HCT116 (cell line): ENCODE measurements around the gene SNRNP40. TPM values are rescaled to one million over a fixed set of nuclear protein-coding genes. Genes with fewer than 3 reads are reported as not detected.

Experiments
- ATAC-seq: fragments of 200-7000 bp; cut with Tn5 transposase; 2 replicates; pipeline ENCODE4 v1.9.1; 2020; ENCODE audit warnings: mild to moderate bottlenecking, moderate library complexity
- BruUV-seq: library from RNA; stranded (reverse); fragments of 400-500 nt; replicated peaks from 2 replicates; lab custom pipeline; 2021; lab: Mats Ljungman, UMichigan
- CTCF ChIA-PET: fragments of 300-600 bp; sonication (Branson Sonifier 250); formaldehyde crosslinking; loops from one replicate; lab custom pipeline; 2021; ENCODE audit warnings: antibody characterized with exemption; lab: Charles Lee
- POLR2A ChIA-PET: fragments of 300-600, 350-600 bp; sonication (Branson Sonifier 250); formaldehyde crosslinking; loops from one replicate; lab custom pipeline; 2021; ENCODE audit warnings: antibody characterized with exemption; lab: Charles Lee
- RAD21 ChIA-PET, 2 experiments: fragments of 300-600 bp; sonication (Branson Sonifier 250); formaldehyde crosslinking; loops; one replicate each; lab custom pipeline; 2023; ENCODE audit warnings: low total read pairs in 2 of 2; ENCODE audit not compliant: uncharacterized antibody in 2 of 2, unreplicated experiment in 2 of 2, low non-redundant PET in 1 of 2; lab: Charles Lee
- DNase-seq: peaks from one replicate; pipeline ENCODE4 v3.0.0-alpha.2; 2010; ENCODE audit warnings: low read depth, low spot score
- H2AFZ ChIP-seq: fragments of 200-600 bp; shearing (Covaris generic), sonication (generic); 2 replicates; pipeline ENCODE4 v1.6.1; 2017; ENCODE audit warnings: low read depth, mixed run types, mixed read lengths, antibody characterized with exemption, low read length; ENCODE audit not compliant: poor library complexity, severe bottlenecking
- H3K27ac ChIP-seq: 2 replicates; pipeline ENCODE4 v1.5.1; 2012; ENCODE audit warnings: low read depth, low read length
- H3K27me3 ChIP-seq: fragments of 200-600 bp; sonication (generic); 2 replicates; pipeline ENCODE4 v1.6.1; 2016; ENCODE audit warnings: mixed run types, low read length, mixed read lengths; ENCODE audit not compliant: insufficient read depth
- H3K36me3 ChIP-seq, 2 experiments: fragments of 200-500 bp in 1 of 2; fragments of 200-600 bp in 1 of 2; sonication (Bioruptor generic) in 1 of 2; sonication (generic) in 1 of 2; 2 replicates each; pipeline versions ENCODE4 v1.5.1 to v1.6.1; 2014 to 2016; ENCODE audit warnings: low read length in 2 of 2, inconsistent platforms in 1 of 2, mixed read lengths in 1 of 2, mixed run types in 1 of 2; ENCODE audit not compliant: insufficient read depth in 2 of 2, control insufficient read depth in 1 of 2
- H3K4me1 ChIP-seq, 2 experiments: fragments of 200-600 bp in 1 of 2; sonication (generic) in 1 of 2; 2 replicates each; pipeline versions ENCODE4 v1.5.1 to v1.6.1; 2012 to 2017; ENCODE audit warnings: low read length in 2 of 2, inconsistent platforms in 1 of 2, mild to moderate bottlenecking in 1 of 2, mixed read lengths in 1 of 2, mixed run types in 1 of 2, moderate library complexity in 1 of 2; ENCODE audit not compliant: insufficient read depth in 2 of 2, control insufficient read depth in 1 of 2
- H3K4me2 ChIP-seq: fragments of 200-600 bp; sonication (generic); 2 replicates; pipeline ENCODE4 v1.6.1; 2017; ENCODE audit warnings: mixed run types, low read length, mixed read lengths
- H3K4me3 ChIP-seq, 2 experiments: fragments of 200-600 bp in 1 of 2; sonication (generic) in 1 of 2; replicated peaks in 1 of 2; 2 replicates each; pipeline ENCODE4 v1.5.1; 2011 to 2016; ENCODE audit warnings: low read length in 2 of 2, control low read depth in 1 of 2, low read depth in 1 of 2, mild to moderate bottlenecking in 1 of 2, mixed read lengths in 1 of 2, mixed run types in 1 of 2
- H3K79me2 ChIP-seq: fragments of 200-600 bp; sonication (generic); 2 replicates; pipeline ENCODE4 v1.6.1; 2017; ENCODE audit warnings: mild to moderate bottlenecking, mixed run types, low read length, moderate library complexity, mixed read lengths; ENCODE audit not compliant: insufficient read depth
- H3K9ac ChIP-seq: fragments of 200-600 bp; sonication (generic); 2 replicates; pipeline ENCODE4 v1.6.1; 2016; ENCODE audit warnings: low read length, mixed read lengths
- H3K9me2 ChIP-seq: fragments of 200-600 bp; sonication (generic), shearing (Covaris generic); 2 replicates; pipeline ENCODE4 v1.6.1; 2017; ENCODE audit warnings: mixed run types, mild to moderate bottlenecking, moderate library complexity; ENCODE audit not compliant: insufficient read depth
- H3K9me3 ChIP-seq, 2 experiments: fragments of 200-500 bp in 1 of 2; fragments of 200-600 bp in 1 of 2; sonication (Bioruptor generic) in 1 of 2; sonication (generic) in 1 of 2; 2 replicates each; pipeline ENCODE4 v1.6.1; 2014 to 2017; ENCODE audit warnings: low read length in 2 of 2, mixed read lengths in 2 of 2, inconsistent platforms in 1 of 2, low read depth in 1 of 2, mild to moderate bottlenecking in 1 of 2, mixed run types in 1 of 2, moderate library complexity in 1 of 2; ENCODE audit not compliant: control insufficient read depth in 1 of 2, insufficient read depth in 1 of 2
- H4K20me1 ChIP-seq: fragments of 200-600 bp; sonication (generic), shearing (Covaris generic); 2 replicates; pipeline ENCODE4 v1.6.1; 2017; ENCODE audit warnings: mixed run types, mild to moderate bottlenecking, moderate library complexity; ENCODE audit not compliant: insufficient read depth
- CBX3 ChIP-seq: IDR thresholded peaks from 2 replicates; pipeline ENCODE4 v1.6.1; 2012; ENCODE audit warnings: low read depth
- CEBPB ChIP-seq: IDR thresholded peaks from 2 replicates; pipeline ENCODE4 v1.6.1; 2012; ENCODE audit warnings: low read depth
- EGR1 ChIP-seq: IDR thresholded peaks from 2 replicates; pipeline ENCODE4 v1.6.1; 2012; ENCODE audit warnings: low read depth
- ELF1 ChIP-seq: IDR thresholded peaks from 2 replicates; pipeline ENCODE4 v1.6.1; 2012; ENCODE audit warnings: low read depth, borderline replicate concordance
- EZH2 ChIP-seq: fragments of 200-600 bp; sonication (generic); IDR thresholded peaks from 2 replicates; pipeline ENCODE4 v1.6.1; 2017; ENCODE audit warnings: antibody characterized with exemption, mixed run types
- EZH2phosphoT487 ChIP-seq: fragments of 200-600 bp; IDR thresholded peaks from 2 replicates; pipeline ENCODE4 v1.6.1; 2018; ENCODE audit warnings: antibody characterized with exemption, borderline replicate concordance
- FOSL1 ChIP-seq: IDR thresholded peaks from 2 replicates; pipeline ENCODE4 v1.6.1; 2012; ENCODE audit warnings: low read depth
- POLR2AphosphoS5 ChIP-seq: IDR thresholded peaks from 2 replicates; pipeline ENCODE4 v1.6.1; 2011; ENCODE audit warnings: mild to moderate bottlenecking, low read depth, low read length, moderate library complexity
- SP1 ChIP-seq: IDR thresholded peaks from 2 replicates; pipeline ENCODE4 v1.6.1; 2012; ENCODE audit warnings: low read depth
- SRF ChIP-seq: IDR thresholded peaks from 2 replicates; pipeline ENCODE4 v1.6.1; 2012; ENCODE audit warnings: low read depth
- ZFX ChIP-seq: fragments of 450-650 bp; IDR thresholded peaks from 2 replicates; pipeline ENCODE4 v1.6.1; 2017
- intact Hi-C: fragments of 100-400 bp; cut with micrococcal nuclease; formaldehyde crosslinking; loops from 2 replicates; pipeline ENCODE4 v1.10.0; 2022
- total RNA-seq: library from RNA; stranded (reverse); gene quantifications from one replicate; pipeline ENCODE4 v1.2.1, GENCODE V29; 2021; ENCODE audit not compliant: unreplicated experiment
- TF ChIP-seq, protein P1 (sequence below): IDR thresholded peaks from 2 replicates; pipeline ENCODE4 v1.6.1; 2012
- TF ChIP-seq, protein P2 (sequence below): IDR thresholded peaks from 2 replicates; pipeline ENCODE4 v1.6.1; 2012; ENCODE audit warnings: low read depth
- TF ChIP-seq, protein P3 (sequence below), 3 experiments: fragments of 200-600 bp in 1 of 3; sonication (generic) in 1 of 3; IDR thresholded peaks in 2 of 3; conservative IDR thresholded peaks in 1 of 3; 2 replicates each; pipeline ENCODE4 v1.5.1; 2012 to 2017; ENCODE audit warnings: low read depth in 2 of 3, low read length in 2 of 3, antibody characterized with exemption in 1 of 3, borderline replicate concordance in 1 of 3, control low read depth in 1 of 3, mild to moderate bottlenecking in 1 of 3, mixed read lengths in 1 of 3, mixed run types in 1 of 3, moderate library complexity in 1 of 3; ENCODE audit not compliant: insufficient read depth in 1 of 3

SNRNP40 gene
- total RNA-seq, 1 experiment from 2014 or later = 91.8 TPM

DNA sequence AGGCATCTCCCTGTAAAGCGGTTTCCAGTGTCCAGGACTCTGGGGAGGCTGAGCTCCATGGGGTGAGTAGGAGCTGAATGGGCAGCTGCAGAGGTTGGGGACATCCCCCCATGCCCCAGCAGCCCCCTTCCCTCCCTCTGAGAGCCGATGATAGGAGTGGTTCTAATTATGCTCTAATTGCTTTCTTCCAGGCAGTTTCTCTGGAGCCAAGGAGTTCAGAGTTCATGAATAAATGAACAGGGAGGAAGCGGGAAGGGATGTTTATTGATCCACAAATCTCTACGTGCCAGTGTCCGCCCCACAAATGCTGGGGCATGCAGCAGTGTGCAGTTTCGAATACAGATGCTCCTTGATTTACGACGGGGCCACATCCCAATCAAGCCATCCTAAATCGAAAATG lies 72.5 kb downstream of the SNRNP40 start:
- RAD21 ChIA-PET = no interaction called here
- H3K9me3 ChIP-seq = no peaks in the 10 kb centered on the region
- H2AFZ ChIP-seq = no peak overlapping the region
- intact Hi-C loops = no loop called here
- no peak for ATAC-seq
- no peaks in the 10 kb centered on the region for H3K36me3 ChIP-seq
- no peak overlapping the region for H3K27ac ChIP-seq
- no peaks in the 10 kb centered on the region for H3K9me2 ChIP-seq
- H3K4me3 ChIP-seq = no peak overlapping the region
- no peaks in the 10 kb centered on the region for H3K4me1 ChIP-seq
- no TSS peak for BruUV-seq
- CTCF ChIA-PET = no interaction called here
- no peaks in the 10 kb centered on the region for H4K20me1 ChIP-seq
- no peak overlapping the region for H3K9ac ChIP-seq
- TF ChIP-seq EZH2 (no peak), EZH2phosphoT487 (no peak)
- 0 out of 2 replicates have a peak, but pooled peaks cover 9% of the 10 kb centered on the region for H3K27me3 ChIP-seq
- no peak overlapping the region for H3K4me2 ChIP-seq
- no peak for DNase-seq
- POLR2A ChIA-PET = no interaction called here
- no peaks in the 10 kb centered on the region for H3K79me2 ChIP-seq

DNA sequence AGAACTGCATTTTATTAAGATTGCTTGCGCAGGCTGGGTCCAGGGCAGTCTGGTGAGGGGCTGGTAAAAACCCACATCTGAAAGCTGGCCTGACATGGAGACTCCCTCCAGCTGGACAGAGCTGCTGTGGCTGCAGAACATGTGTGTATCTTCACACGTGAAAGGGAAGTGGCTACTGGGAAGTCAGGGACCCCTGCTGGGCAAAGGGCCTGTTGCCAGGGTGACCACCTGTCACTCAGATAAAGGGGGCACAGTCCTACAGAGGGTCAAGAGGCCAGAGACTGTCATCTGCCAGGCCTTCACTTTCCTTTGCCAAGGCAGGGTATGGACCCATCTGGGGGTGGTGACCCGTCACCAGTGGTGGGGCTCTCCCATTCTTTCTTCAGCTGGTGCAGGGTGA lies 74.4 kb downstream of the SNRNP40 start:
- Histone ChIP-seq H4K20me1 (no peaks in the 10 kb centered on the region), H3K27me3 (0 out of 2 replicates have a peak, but pooled peaks cover 9% of the 10 kb centered on the region), H3K9ac (no peak overlapping the region), H3K4me3 (no peak overlapping the region), H3K27ac (no peak overlapping the region), H3K9me2 (no peaks in the 10 kb centered on the region), H2AFZ (no peak overlapping the region), H3K36me3 (no peaks in the 10 kb centered on the region), H3K79me2 (no peaks in the 10 kb centered on the region), H3K9me3 (no peaks in the 10 kb centered on the region), H3K4me1 (no peaks in the 10 kb centered on the region; a peak in 1 of 4 replicates), H3K4me2 (no peak overlapping the region)
- TF ChIP-seq CEBPB (no peak), ELF1 (no peak), POLR2AphosphoS5 (no peak), SRF (no peak), FOSL1 (no peak), EGR1 (no peak), SP1 (no peak), ZFX (no peak), CBX3 (no peak)
- TF ChIP-seq, protein P1, sequence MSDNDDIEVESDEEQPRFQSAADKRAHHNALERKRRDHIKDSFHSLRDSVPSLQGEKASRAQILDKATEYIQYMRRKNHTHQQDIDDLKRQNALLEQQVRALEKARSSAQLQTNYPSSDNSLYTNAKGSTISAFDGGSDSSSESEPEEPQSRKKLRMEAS = no peak
- TF ChIP-seq, protein P2, sequence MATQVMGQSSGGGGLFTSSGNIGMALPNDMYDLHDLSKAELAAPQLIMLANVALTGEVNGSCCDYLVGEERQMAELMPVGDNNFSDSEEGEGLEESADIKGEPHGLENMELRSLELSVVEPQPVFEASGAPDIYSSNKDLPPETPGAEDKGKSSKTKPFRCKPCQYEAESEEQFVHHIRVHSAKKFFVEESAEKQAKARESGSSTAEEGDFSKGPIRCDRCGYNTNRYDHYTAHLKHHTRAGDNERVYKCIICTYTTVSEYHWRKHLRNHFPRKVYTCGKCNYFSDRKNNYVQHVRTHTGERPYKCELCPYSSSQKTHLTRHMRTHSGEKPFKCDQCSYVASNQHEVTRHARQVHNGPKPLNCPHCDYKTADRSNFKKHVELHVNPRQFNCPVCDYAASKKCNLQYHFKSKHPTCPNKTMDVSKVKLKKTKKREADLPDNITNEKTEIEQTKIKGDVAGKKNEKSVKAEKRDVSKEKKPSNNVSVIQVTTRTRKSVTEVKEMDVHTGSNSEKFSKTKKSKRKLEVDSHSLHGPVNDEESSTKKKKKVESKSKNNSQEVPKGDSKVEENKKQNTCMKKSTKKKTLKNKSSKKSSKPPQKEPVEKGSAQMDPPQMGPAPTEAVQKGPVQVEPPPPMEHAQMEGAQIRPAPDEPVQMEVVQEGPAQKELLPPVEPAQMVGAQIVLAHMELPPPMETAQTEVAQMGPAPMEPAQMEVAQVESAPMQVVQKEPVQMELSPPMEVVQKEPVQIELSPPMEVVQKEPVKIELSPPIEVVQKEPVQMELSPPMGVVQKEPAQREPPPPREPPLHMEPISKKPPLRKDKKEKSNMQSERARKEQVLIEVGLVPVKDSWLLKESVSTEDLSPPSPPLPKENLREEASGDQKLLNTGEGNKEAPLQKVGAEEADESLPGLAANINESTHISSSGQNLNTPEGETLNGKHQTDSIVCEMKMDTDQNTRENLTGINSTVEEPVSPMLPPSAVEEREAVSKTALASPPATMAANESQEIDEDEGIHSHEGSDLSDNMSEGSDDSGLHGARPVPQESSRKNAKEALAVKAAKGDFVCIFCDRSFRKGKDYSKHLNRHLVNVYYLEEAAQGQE = no peak
- TF ChIP-seq, protein P3, sequence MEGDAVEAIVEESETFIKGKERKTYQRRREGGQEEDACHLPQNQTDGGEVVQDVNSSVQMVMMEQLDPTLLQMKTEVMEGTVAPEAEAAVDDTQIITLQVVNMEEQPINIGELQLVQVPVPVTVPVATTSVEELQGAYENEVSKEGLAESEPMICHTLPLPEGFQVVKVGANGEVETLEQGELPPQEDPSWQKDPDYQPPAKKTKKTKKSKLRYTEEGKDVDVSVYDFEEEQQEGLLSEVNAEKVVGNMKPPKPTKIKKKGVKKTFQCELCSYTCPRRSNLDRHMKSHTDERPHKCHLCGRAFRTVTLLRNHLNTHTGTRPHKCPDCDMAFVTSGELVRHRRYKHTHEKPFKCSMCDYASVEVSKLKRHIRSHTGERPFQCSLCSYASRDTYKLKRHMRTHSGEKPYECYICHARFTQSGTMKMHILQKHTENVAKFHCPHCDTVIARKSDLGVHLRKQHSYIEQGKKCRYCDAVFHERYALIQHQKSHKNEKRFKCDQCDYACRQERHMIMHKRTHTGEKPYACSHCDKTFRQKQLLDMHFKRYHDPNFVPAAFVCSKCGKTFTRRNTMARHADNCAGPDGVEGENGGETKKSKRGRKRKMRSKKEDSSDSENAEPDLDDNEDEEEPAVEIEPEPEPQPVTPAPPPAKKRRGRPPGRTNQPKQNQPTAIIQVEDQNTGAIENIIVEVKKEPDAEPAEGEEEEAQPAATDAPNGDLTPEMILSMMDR (IDR thresholded peaks at IDR 0.05 in 2 of 3, conservative IDR thresholded peaks at IDR 0.05 in 1 of 3; ENCODE audit: borderline replicate concordance in 1 of 3, insufficient read depth in 1 of 3, low read depth in 2 of 3, low read length in 2 of 3) = no peak
- ChIA-PET POLR2A (no interaction called here), RAD21 (no interaction called here), CTCF (no interaction called here)
- intact Hi-C loops = no loop called here
- no TSS peak for BruUV-seq
- ATAC-seq (no peak), DNase-seq (no peak)
